K562 (cell line): ENCODE data around the gene ZNF649. TPM values are rescaled to one million over a fixed set of nuclear protein-coding genes. Genes with fewer than 3 reads are reported as not detected.

ENCODE experiments used
- ATAC-seq: fragments of 200-7000 bp; cut with Tn5 transposase; 3 replicates; pipeline ENCODE4 v1.9.1; 2020; ENCODE audit warnings: moderate library complexity
- BruUV-seq: library from RNA; stranded (reverse); fragments of 400-500 nt; replicated peaks from 2 replicates; lab custom pipeline; 2021; lab: Mats Ljungman, UMichigan
- CTCF ChIA-PET: fragments of 300-600 bp; formaldehyde crosslinking; extraction: SDS; loops from one replicate; lab custom pipeline; 2021; ENCODE audit warnings: low intra/inter-chr PET ratio; lab: Yijun Ruan, JAX
- POLR2A ChIA-PET: fragments of 300-600, 350-650 bp; sonication (Branson Sonifier 250); formaldehyde crosslinking; extraction: SDS; loops from one replicate; lab custom pipeline; 2021; ENCODE audit warnings: antibody characterized with exemption, inconsistent platforms; lab: Yijun Ruan, JAX
- DNase-seq, 4 experiments: peaks; one replicate each; pipeline versions ENCODE4 v3.0.0 to v3.0.0-alpha.2; 2011 to 2018; ENCODE audit warnings: low spot score in 3 of 4, mixed read lengths in 3 of 4; ENCODE audit errors: extremely low read depth in 1 of 4
- FAIRE-seq: peaks from 2 replicates; lab custom pipeline; 2011; peaks lifted over from hg19 to GRCh38; lab: Jason Lieb, UNC
- H2AFZ ChIP-seq: 2 replicates; pipeline ENCODE4 v1.6.0; 2011; ENCODE audit warnings: low read depth, low read length, control low read depth, inconsistent platforms
- H3K27ac ChIP-seq: fragments of 200-600 bp; 3 replicates; pipeline ENCODE4 v1.8.0; 2011; ENCODE audit warnings: low read depth, mild to moderate bottlenecking, control low read depth, inconsistent platforms, low read length, moderate library complexity, mixed read lengths; ENCODE audit errors: extremely low read depth
- H3K27me3 ChIP-seq, 2 experiments: fragments of 300-600 bp in 1 of 2; 2 replicates in 1 of 2; 3 replicates in 1 of 2; pipeline versions ENCODE4 v1.6.0 to v1.8.0; 2011; ENCODE audit warnings: inconsistent platforms in 2 of 2, low read length in 2 of 2, mild to moderate bottlenecking in 1 of 2, mixed read lengths in 1 of 2, moderate library complexity in 1 of 2; ENCODE audit not compliant: control insufficient read depth in 2 of 2, insufficient read depth in 2 of 2
- H3K36me3 ChIP-seq: fragments of 300-600 bp; 3 replicates; pipeline ENCODE4 v1.8.0; 2011; ENCODE audit warnings: mild to moderate bottlenecking, low read length, inconsistent platforms; ENCODE audit not compliant: control insufficient read depth, insufficient read depth
- H3K4me1 ChIP-seq, 2 experiments: fragments of 200-600 bp in 1 of 2; replicated peaks in 1 of 2; 2 replicates in 1 of 2; 3 replicates in 1 of 2; pipeline versions ENCODE4 v1.5.1 to v1.8.0; 2011; ENCODE audit warnings: inconsistent platforms in 2 of 2, low read length in 2 of 2, mild to moderate bottlenecking in 1 of 2, mixed read lengths in 1 of 2, moderate library complexity in 1 of 2; ENCODE audit not compliant: control insufficient read depth in 2 of 2, insufficient read depth in 2 of 2
- H3K4me2 ChIP-seq: 2 replicates; pipeline ENCODE4 v1.6.1; 2011; ENCODE audit warnings: low read length, control low read depth, inconsistent platforms, mixed read lengths; ENCODE audit not compliant: insufficient read depth
- H3K4me3 ChIP-seq: fragments of 200-600 bp; sonication (generic), shearing (Covaris generic); 2 replicates; pipeline ENCODE4 v1.5.1; 2016; ENCODE audit warnings: control low read depth, inconsistent platforms
- H3K79me2 ChIP-seq: fragments of 200-600 bp; 3 replicates; pipeline ENCODE4 v1.8.0; 2011; ENCODE audit warnings: low read length, inconsistent platforms; ENCODE audit not compliant: control insufficient read depth, insufficient read depth
- H3K9ac ChIP-seq, 2 experiments: 2 replicates each; pipeline versions ENCODE4 v1.6.0 to v1.6.1; 2011; ENCODE audit warnings: low read depth in 2 of 2, low read length in 2 of 2, control low read depth in 1 of 2, inconsistent platforms in 1 of 2, mild to moderate bottlenecking in 1 of 2, mixed read lengths in 1 of 2; ENCODE audit not compliant: insufficient read depth in 1 of 2
- H3K9me1 ChIP-seq: one replicate; pipeline ENCODE4 v1.6.0; 2011; ENCODE audit warnings: inconsistent platforms, mild to moderate bottlenecking, low read length, moderate library complexity; ENCODE audit not compliant: control insufficient read depth, insufficient read depth
- H3K9me3 ChIP-seq: replicated peaks from 2 replicates; pipeline ENCODE4 v1.5.1; 2011; ENCODE audit warnings: low read depth, low read length, inconsistent platforms; ENCODE audit not compliant: control insufficient read depth, insufficient read depth
- H4K20me1 ChIP-seq: replicated peaks from 2 replicates; pipeline ENCODE4 v1.6.1; 2011; ENCODE audit warnings: low read length, inconsistent platforms, mixed read lengths; ENCODE audit not compliant: control insufficient read depth, insufficient read depth
- BRCA1 ChIP-seq, 2 experiments: fragments of 450-650 bp in 1 of 2; sonication (generic) in 1 of 2; formaldehyde crosslinking in 1 of 2; IDR thresholded peaks; 2 replicates each; pipeline versions ENCODE4 v1.5.0 to v1.6.1; 2017 to 2020; ENCODE audit warnings: mild to moderate bottlenecking in 1 of 2, missing genetic modification reagents in 1 of 2
- CLOCK ChIP-seq: fragments of 250-450 bp; sonication (Bioruptor Pico); IDR thresholded peaks from 2 replicates; pipeline ENCODE4 v1.4.0; 2020; ENCODE audit warnings: mild to moderate bottlenecking, moderate library complexity, borderline replicate concordance
- DPF2 ChIP-seq: fragments of 450-650 bp; IDR thresholded peaks from 2 replicates; pipeline ENCODE4 v1.6.1; 2016
- GATA2 ChIP-seq: sonication (generic); formaldehyde crosslinking; IDR thresholded peaks from 2 replicates; pipeline ENCODE4 v1.4.0; 2020; ENCODE audit warnings: mild to moderate bottlenecking, missing genetic modification reagents
- HNRNPK ChIP-seq: fragments of 200-400 bp; formaldehyde crosslinking; IDR thresholded peaks from one replicate; pipeline ENCODE4 v1.6.1; 2018; ENCODE audit warnings: mild to moderate bottlenecking, low read depth, low read length; ENCODE audit not compliant: poor library complexity, severe bottlenecking
- HNRNPL ChIP-seq: fragments of 200-400 bp; formaldehyde crosslinking; IDR thresholded peaks from 2 replicates; pipeline ENCODE4 v1.6.1; 2017; ENCODE audit warnings: low read depth, mild to moderate bottlenecking, low read length
- ILF3 ChIP-seq: fragments of 450-650 bp; IDR thresholded peaks from 2 replicates; pipeline ENCODE4 v1.6.1; 2018; ENCODE audit warnings: antibody characterized with exemption, mild to moderate bottlenecking, moderate library complexity, borderline replicate concordance
- NKRF ChIP-seq: fragments of 450-650 bp; IDR thresholded peaks from 2 replicates; pipeline ENCODE4 v1.6.1; 2016; ENCODE audit warnings: borderline replicate concordance
- RFX1 ChIP-seq: fragments of 450-650 bp; IDR thresholded peaks from 2 replicates; pipeline ENCODE4 v1.6.1; 2016; ENCODE audit warnings: mild to moderate bottlenecking, moderate library complexity
- RFX5 ChIP-seq: IDR thresholded peaks from 2 replicates; pipeline ENCODE4 v1.6.1; 2011; ENCODE audit warnings: low read depth, mild to moderate bottlenecking, improper control_type of control experiment, low read length
- SNIP1 ChIP-seq: fragments of 450-650 bp; IDR thresholded peaks from 2 replicates; pipeline ENCODE4 v1.7.1; 2017; ENCODE audit warnings: low read depth, mild to moderate bottlenecking
- SRSF3 ChIP-seq: fragments of 200-400 bp; formaldehyde crosslinking; IDR thresholded peaks from 2 replicates; pipeline ENCODE4 v1.6.1; 2016; ENCODE audit warnings: mild to moderate bottlenecking, low read length, moderate library complexity; ENCODE audit not compliant: insufficient read depth
- TEAD1 ChIP-seq, 2 experiments: fragments of 450-650 bp in 1 of 2; sonication (generic) in 1 of 2; formaldehyde crosslinking; IDR thresholded peaks; 2 replicates each; pipeline versions ENCODE4 v1.4.0 to v1.8.0; 2020 to 2022; ENCODE audit warnings: mild to moderate bottlenecking in 2 of 2, missing genetic modification reagents in 1 of 2
- TEAD4 ChIP-seq, 2 experiments: sonication (generic) in 1 of 2; formaldehyde crosslinking in 1 of 2; IDR thresholded peaks; 2 replicates each; pipeline versions ENCODE4 v1.6.1 to v1.8.0; 2012 to 2022; ENCODE audit warnings: borderline replicate concordance in 1 of 2, inconsistent platforms in 1 of 2, low read length in 1 of 2, mild to moderate bottlenecking in 1 of 2, missing genetic modification reagents in 1 of 2
- TSC22D4 ChIP-seq: fragments of 450-650 bp; IDR thresholded peaks from 2 replicates; pipeline ENCODE4 v1.6.1; 2016; ENCODE audit warnings: missing genetic modification characterization, missing biosample characterization, control low read depth
- ZNF232 ChIP-seq: sonication (generic); formaldehyde crosslinking; IDR thresholded peaks from 2 replicates; pipeline ENCODE4 v1.8.0; 2022; ENCODE audit warnings: mild to moderate bottlenecking, missing genetic modification reagents
- ZNF280A ChIP-seq: fragments of 450-650 bp; IDR thresholded peaks from 2 replicates; pipeline ENCODE4 v1.6.1; 2018; ENCODE audit warnings: mild to moderate bottlenecking, low read depth; ENCODE audit not compliant: partially characterized antibody
- WGBS: fragments of 100-300 bp; shearing (Covaris generic); methylation state at CpG from one replicate; pipeline ENCODE4 v1.1.6; 2016; ENCODE audit warnings: low coverage, mixed read lengths; ENCODE audit not compliant: insufficient coverage; ENCODE audit errors: missing lambda C conversion rate; 5-methylcytosine and 5-hydroxymethylcytosine counted together
- in situ Hi-C: fragments of 300-500 bp; cut with MboI; formaldehyde crosslinking; loops from 4 replicates; pipeline ENCODE4 v1.15.0; 2018; ENCODE audit warnings: inconsistent platforms, mixed read lengths
- intact Hi-C: fragments of 100-400 bp; cut with micrococcal nuclease; formaldehyde crosslinking; loops from 2 replicates; pipeline ENCODE4 v1.14.2; 2022
- polyA plus RNA-seq, 8 experiments: library from polyadenylated mRNA; depleted of rRNA in 4 of 8; stranded (reverse) in 5 of 8; unstranded in 3 of 8; fragments of >200 nt; fragmentation: Nextera tagmentation in 2 of 8; fragmentation: Illumina TruSeq in 1 of 8; extraction: Ambion mirVana in 2 of 8; extraction: Trizol in 1 of 8; gene quantifications; 2 replicates each; pipeline versions ENCODE4 v1.2.1 to v1.2.3, GENCODE V29; 2011 to 2014; ENCODE audit warnings: inconsistent platforms in 1 of 8, missing spikeins in 1 of 8
- total RNA-seq, 7 experiments: library from RNA; depleted of rRNA in 6 of 7; stranded (reverse); fragments of >200 nt in 6 of 7; fragmentation: Illumina TruSeq in 2 of 7; extraction: Trizol in 2 of 7; gene quantifications; 2 replicates each; pipeline versions ENCODE4 v1.2.1 to v1.2.3, GENCODE V29; 2011 to 2021; ENCODE audit warnings: low replicate concordance in 1 of 7

Gene ZNF649
- total and polyA plus RNA-seq, 9 of the 15 experiments (the other 6 are each of a cell fraction or from before 2014, with no cell fraction given) = 1.4 to 14.9 (median 8.3) TPM

- DNase-seq = no peak
- in situ Hi-C loops (no loop called here), intact Hi-C loops (no loop called here)
- Histone ChIP-seq H4K20me1 (no peaks in the 10 kb centered on the region), H3K9me1 (no peaks in the 10 kb centered on the region), H3K4me2 (no peak overlapping the region), H3K9ac (no peak overlapping the region), H3K4me3 (no peak overlapping the region), H3K27ac (no peak overlapping the region), H3K79me2 (peaks cover 11% of the 10 kb centered on the region; the same call in 2 of the 3 replicates), H3K9me3 (peaks cover 4% of the 10 kb centered on the region; the same call in 1 of the 2 replicates), H3K4me1 (no peaks in the 10 kb centered on the region; a peak in 1 of 5 replicates), H3K27me3 (no peaks in the 10 kb centered on the region), H3K36me3 (peaks cover 2% of the 10 kb centered on the region; the same call in 1 of the 3 replicates), H2AFZ (no peak overlapping the region)
- BruUV-seq = no TSS peak
- no peak for FAIRE-seq
- ATAC-seq = no peak
- WGBS = 57% methylated on average over 8 of the region's 8 CpGs
- POLR2A ChIA-PET = no interaction called here
- CTCF ChIA-PET = no interaction called here
- TF ChIP-seq HNRNPL = no peak
- no peak for TF ChIP-seq BRCA1 (IDR thresholded peaks at IDR 0.05)
- no peak for TF ChIP-seq BRCA1 (CRISPR knock-in tag; IDR thresholded peaks at IDR 0.05)
- no peak for TF ChIP-seq SNIP1
- no peak for TF ChIP-seq TSC22D4 (tag)
- no peak for TF ChIP-seq DPF2
- no peak for TF ChIP-seq ILF3
- TF ChIP-seq ZNF232 (CRISPR knock-in tag) = no peak
- no peak for TF ChIP-seq NKRF
- TF ChIP-seq SRSF3 = no peak
- no peak for TF ChIP-seq CLOCK (CRISPR knock-in tag)
- no peak for TF ChIP-seq TEAD1 (CRISPR knock-in tag; IDR thresholded peaks at IDR 0.05)
- no peak for TF ChIP-seq RFX5
- TF ChIP-seq TEAD4 (IDR thresholded peaks at IDR 0.05; ENCODE audit: low read length) = no peak
- TF ChIP-seq TEAD4 (CRISPR knock-in tag; IDR thresholded peaks at IDR 0.05; ENCODE audit: borderline replicate concordance) = no peak
- no peak for TF ChIP-seq HNRNPK
- TF ChIP-seq RFX1 = no peak
- no peak for TF ChIP-seq ZNF280A
- no peak for TF ChIP-seq GATA2
Observed at GRCh38 chr19:51931921-51932320, 27.1 kb upstream of the ZNF649 start.
